H9 (cell line): ENCODE results near the gene HDGFL3. TPM values are rescaled to one million over a fixed set of nuclear protein-coding genes. Genes with fewer than 3 reads are reported as not detected.

Experiments
- DNase-seq: peaks from one replicate; pipeline ENCODE4 v3.0.0-alpha.2; 2017
- H2AFZ ChIP-seq: one replicate; pipeline ENCODE4 v1.6.1; 2013; ENCODE audit warnings: mild to moderate bottlenecking, low read length, control low read depth, moderate library complexity
- H2AK5ac ChIP-seq: 2 replicates; pipeline ENCODE4 v1.6.1; 2013; ENCODE audit warnings: low read length, control low read depth, mixed read lengths; ENCODE audit not compliant: insufficient read length
- H2BK120ac ChIP-seq: one replicate; pipeline ENCODE4 v1.6.1; 2013; ENCODE audit warnings: low read depth, mild to moderate bottlenecking, low read length, control low read depth, inconsistent platforms; ENCODE audit not compliant: poor library complexity, severe bottlenecking
- H2BK12ac ChIP-seq: 2 replicates; pipeline ENCODE4 v1.6.1; 2013; ENCODE audit warnings: low read length, control low read depth, mixed read lengths, low read depth; ENCODE audit not compliant: insufficient read length
- H2BK15ac ChIP-seq: 2 replicates; pipeline ENCODE4 v1.6.1; 2013; ENCODE audit warnings: low read depth, low read length, control low read depth
- H2BK20ac ChIP-seq: one replicate; pipeline ENCODE4 v1.6.1; 2013; ENCODE audit warnings: low read depth, mild to moderate bottlenecking, low read length, control low read depth, inconsistent platforms; ENCODE audit not compliant: poor library complexity, severe bottlenecking
- H2BK5ac ChIP-seq: 2 replicates; pipeline ENCODE4 v1.6.1; 2013; ENCODE audit warnings: low read length, control low read depth, mixed read lengths; ENCODE audit not compliant: insufficient read length
- H3K14ac ChIP-seq: 2 replicates; pipeline ENCODE4 v1.6.1; 2013; ENCODE audit warnings: low read length, control low read depth; ENCODE audit not compliant: insufficient read depth
- H3K18ac ChIP-seq: 2 replicates; pipeline ENCODE4 v1.6.1; 2013; ENCODE audit warnings: low read depth, mild to moderate bottlenecking, mixed read lengths, low read length, control low read depth; ENCODE audit not compliant: insufficient read length
- H3K23ac ChIP-seq: 2 replicates; pipeline ENCODE4 v1.6.1; 2013; ENCODE audit warnings: low read length, control low read depth, mixed read lengths, low read depth; ENCODE audit not compliant: insufficient read length
- H3K23me2 ChIP-seq: 2 replicates; pipeline ENCODE4 v1.6.1; 2013; ENCODE audit warnings: low read depth, mild to moderate bottlenecking, mixed read lengths, low read length, control low read depth; ENCODE audit not compliant: insufficient read length, poor library complexity, severe bottlenecking
- H3K27ac ChIP-seq: 2 replicates; pipeline ENCODE4 v1.5.1; 2013; ENCODE audit warnings: low read length, control low read depth, mixed read lengths, low read depth; ENCODE audit not compliant: insufficient read length
- H3K27me3 ChIP-seq: 2 replicates; pipeline ENCODE4 v1.6.1; 2013; ENCODE audit warnings: low read length, control low read depth, inconsistent platforms; ENCODE audit not compliant: insufficient read depth
- H3K4ac ChIP-seq: 2 replicates; pipeline ENCODE4 v1.6.1; 2013; ENCODE audit warnings: low read depth, mild to moderate bottlenecking, control low read depth, inconsistent platforms, low read length, moderate library complexity
- H3K4me1 ChIP-seq: 2 replicates; pipeline ENCODE4 v1.6.1; 2013; ENCODE audit warnings: low read length, control low read depth, inconsistent platforms; ENCODE audit not compliant: insufficient read depth
- H3K4me2 ChIP-seq: 2 replicates; pipeline ENCODE4 v1.6.1; 2013; ENCODE audit warnings: low read length, control low read depth, mixed read lengths; ENCODE audit not compliant: insufficient read length, insufficient read depth
- H3K56ac ChIP-seq: 2 replicates; pipeline ENCODE4 v1.6.1; 2013; ENCODE audit warnings: low read depth, mild to moderate bottlenecking, mixed read lengths, low read length, control low read depth; ENCODE audit not compliant: insufficient read length
- H3K79me1 ChIP-seq: 2 replicates; pipeline ENCODE4 v1.6.1; 2013; ENCODE audit warnings: low read depth, mild to moderate bottlenecking, moderate library complexity, low read length, control low read depth, inconsistent platforms; ENCODE audit not compliant: insufficient read depth, poor library complexity, severe bottlenecking
- H3K79me2 ChIP-seq: 2 replicates; pipeline ENCODE4 v1.6.1; 2013; ENCODE audit warnings: low read length, control low read depth, inconsistent platforms; ENCODE audit not compliant: insufficient read depth
- H3K9ac ChIP-seq: 2 replicates; pipeline ENCODE4 v1.6.1; 2013; ENCODE audit warnings: low read length, control low read depth, mixed read lengths; ENCODE audit not compliant: insufficient read length; ENCODE audit errors: extremely low read depth
- H3K9me3 ChIP-seq: one replicate; pipeline ENCODE4 v1.6.1; 2013; ENCODE audit warnings: low read depth, low read length, inconsistent platforms; ENCODE audit not compliant: control insufficient read depth
- H3T11ph ChIP-seq: one replicate; pipeline ENCODE4 v1.6.1; 2013; ENCODE audit warnings: mild to moderate bottlenecking, low read length, control low read depth, inconsistent platforms
- H4K20me1 ChIP-seq: one replicate; pipeline ENCODE4 v1.6.1; 2013; ENCODE audit not compliant: control insufficient read depth, insufficient read length, insufficient read depth
- H4K5ac ChIP-seq: 2 replicates; pipeline ENCODE4 v1.6.1; 2013; ENCODE audit warnings: low read depth, mild to moderate bottlenecking, mixed read lengths, low read length, control low read depth; ENCODE audit not compliant: insufficient read length
- H4K8ac ChIP-seq: replicated peaks from 2 replicates; pipeline ENCODE4 v1.6.1; 2013; ENCODE audit warnings: low read length, control low read depth, mixed read lengths, low read depth; ENCODE audit not compliant: insufficient read length
- H4K91ac ChIP-seq: 2 replicates; pipeline ENCODE4 v1.6.1; 2013; ENCODE audit warnings: low read depth, mild to moderate bottlenecking, moderate library complexity, mixed read lengths, low read length, control low read depth; ENCODE audit not compliant: insufficient read length
- H3K27ac Mint-ChIP-seq, 3 experiments: 2 replicates in 2 of 3; 3 replicates in 1 of 3; pipeline ENCODE4 v1.8.0; 2020 to 2021; ENCODE audit warnings: mixed read lengths in 3 of 3, mild to moderate bottlenecking in 1 of 3, moderate library complexity in 1 of 3
- H3K27me3 Mint-ChIP-seq: 2 replicates; pipeline ENCODE4 v1.8.0; 2021; ENCODE audit warnings: low read depth, mild to moderate bottlenecking, moderate library complexity, mixed read lengths
- H3K36me3 Mint-ChIP-seq, 3 experiments: 2 replicates in 2 of 3; 3 replicates in 1 of 3; pipeline ENCODE4 v1.8.0; 2020 to 2021; ENCODE audit warnings: low read depth in 3 of 3, mixed read lengths in 3 of 3; ENCODE audit not compliant: insufficient read depth in 1 of 3
- H3K4me1 Mint-ChIP-seq, 2 experiments: 2 replicates each; pipeline ENCODE4 v1.8.0; 2020; ENCODE audit warnings: mixed read lengths in 2 of 2
- H3K4me3 Mint-ChIP-seq, 2 experiments: 2 replicates in 1 of 2; 3 replicates in 1 of 2; pipeline ENCODE4 v1.8.0; 2020 to 2021; ENCODE audit warnings: mild to moderate bottlenecking in 2 of 2, mixed read lengths in 2 of 2, moderate library complexity in 1 of 2
- H3K9me3 Mint-ChIP-seq, 2 experiments: 2 replicates in 1 of 2; 3 replicates in 1 of 2; pipeline ENCODE4 v1.8.0; 2020; ENCODE audit warnings: mild to moderate bottlenecking in 2 of 2, mixed read lengths in 2 of 2, moderate library complexity in 1 of 2
- CTCF ChIP-seq: fragments of 200-600 bp; sonication (generic); conservative IDR thresholded peaks from 3 replicates; pipeline ENCODE4 v1.8.0; 2021; ENCODE audit warnings: antibody characterized with exemption, mild to moderate bottlenecking
- WGBS: extraction: QIAGEN DNeasy Blood & Tissue Kit; methylation state at CpG from one replicate; pipeline ENCODE4 v1.1.7; 2013; ENCODE audit warnings: missing lambda C conversion rate, low lambda C conversion rate, mixed read lengths; ENCODE audit not compliant: insufficient read length; ENCODE audit errors: extremely low coverage; 5-methylcytosine and 5-hydroxymethylcytosine counted together
- total RNA-seq: library from RNA; stranded (reverse); gene quantifications from 2 replicates; pipeline ENCODE4 v1.2.1, GENCODE V29; 2021

HDGFL3 gene
- total RNA-seq, 1 experiment from 2014 or later = 120 TPM

DNA sequence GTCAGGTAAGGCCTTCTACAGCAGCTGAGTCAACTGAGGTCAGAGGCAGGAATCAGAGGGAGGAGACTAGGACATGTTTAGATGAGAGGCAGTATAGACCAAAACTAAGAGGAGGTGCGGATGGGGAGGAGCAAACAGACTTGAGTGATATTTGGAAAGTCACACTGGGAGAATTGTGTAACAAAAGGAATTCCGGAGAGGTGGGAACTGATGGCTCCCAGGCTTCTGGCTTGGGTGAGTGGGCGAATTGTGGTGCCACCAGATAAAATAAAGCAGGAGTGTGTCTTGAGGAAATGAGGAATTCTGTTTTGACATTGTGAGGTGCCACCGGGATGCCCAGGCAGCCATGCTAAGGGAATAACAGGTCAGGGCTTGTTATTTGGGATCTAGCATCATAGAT is 103.5 kb downstream of the HDGFL3 start:
- Histone ChIP-seq H3K79me1 (no peaks in the 10 kb centered on the region), H2BK12ac (no peak overlapping the region), H4K91ac (no peak overlapping the region), H3K27me3 (peaks cover 6% of the 10 kb centered on the region; the same call in 1 of the 2 replicates), H3K56ac (no peak overlapping the region), H3K23ac (no peak overlapping the region), H3K27ac (no peak overlapping the region), H4K5ac (no peak overlapping the region), H4K20me1 (no peaks in the 10 kb centered on the region), H2AFZ (no peak overlapping the region), H3K4ac (no peak overlapping the region), H3K9ac (no peak overlapping the region), H2AK5ac (no peak overlapping the region), H3K18ac (no peak overlapping the region), H4K8ac (no peak overlapping the region), H3K23me2 (peaks cover 2% of the 10 kb centered on the region), H2BK120ac (no peak overlapping the region), H3K14ac (no peak overlapping the region), H2BK20ac (no peak overlapping the region), H2BK15ac (no peak overlapping the region), H3K79me2 (no peaks in the 10 kb centered on the region), H3T11ph (no peak overlapping the region), H2BK5ac (no peak overlapping the region), H3K4me2 (no peak overlapping the region), H3K4me1 (no peaks in the 10 kb centered on the region; the same call in 1 of the 2 replicates), H3K9me3 (no peaks in the 10 kb centered on the region)
- no CpG with 5 or more reads among the region's 4 CpGs for WGBS
- H3K36me3 Mint-ChIP-seq = no peaks in the 10 kb centered on the region; a peak in 1 of 7 replicates
- peaks cover 12 to 13% of the 10 kb centered on the region in 2 experiments for H3K4me1 Mint-ChIP-seq
- DNase-seq = no peak
- H3K27me3 Mint-ChIP-seq = peaks cover 57% of the 10 kb centered on the region
- H3K27ac Mint-ChIP-seq = no peak overlapping the region; a peak in 1 of 7 replicates
- no peak overlapping the region for H3K4me3 Mint-ChIP-seq
- no peak for TF ChIP-seq CTCF
- H3K9me3 Mint-ChIP-seq = no peaks in the 10 kb centered on the region; a peak in 1 of 5 replicates
